ENCODE results near the gene OBSCN. TPM values are rescaled to one million over a fixed set of nuclear protein-coding genes. Genes with fewer than 3 reads are reported as not detected.

The OBSCN gene
- total and polyA plus RNA-seq, 4 donors: 0.54 to 5.6 (median 2.7) TPM

DNA sequence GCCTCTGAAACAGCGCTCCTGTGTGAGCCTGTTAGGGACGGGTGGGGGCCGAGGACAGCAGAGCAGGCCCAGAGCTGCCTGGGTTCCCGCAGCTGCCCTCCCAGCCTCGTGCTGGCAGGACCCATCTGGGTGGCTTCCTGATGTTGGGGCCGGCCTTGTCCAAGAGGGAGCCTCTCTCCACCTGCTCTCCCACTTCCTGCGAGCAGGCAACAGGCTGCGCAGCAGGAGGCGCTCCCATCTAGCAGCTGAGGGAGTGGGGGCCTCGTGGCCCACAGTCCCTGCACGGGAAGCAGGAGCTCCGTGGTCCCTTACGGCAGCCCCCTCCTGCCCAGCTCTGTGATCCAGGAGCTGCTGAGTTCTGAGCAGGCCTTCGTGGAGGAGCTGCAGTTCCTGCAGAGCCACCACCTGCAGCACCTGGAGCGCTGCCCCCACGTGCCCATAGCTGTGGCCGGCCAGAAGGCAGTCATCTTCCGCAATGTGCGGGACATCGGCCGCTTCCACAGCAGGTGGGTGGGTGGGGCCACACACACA is 130.7 kb downstream of the OBSCN start:
- Histone ChIP-seq H3K36me3 (ENCODE audit: control insufficient read depth in 4 of 4, insufficient read depth in 3 of 4, low read depth in 1 of 4, low read length in 3 of 4) (no peaks in the 10 kb centered on the region), H3K27ac (ENCODE audit: low read depth in 1 of 2, low read length in 2 of 2) (no peak overlapping the region), H3K4me3 (ENCODE audit: low read depth in 1 of 3, low read length in 3 of 3) (no peak overlapping the region), H3K27me3 (ENCODE audit: control insufficient read depth in 4 of 4, insufficient read depth in 4 of 4, low read length in 3 of 4) (no peaks in the 10 kb centered on the region), H3K4me1 (ENCODE audit: control insufficient read depth in 4 of 4, insufficient read depth in 4 of 4, low read length in 3 of 4) (no peaks in the 10 kb centered on the region), H3K9me3 (ENCODE audit: control insufficient read depth in 4 of 4, low read length in 3 of 4) (no peaks in the 10 kb centered on the region), H3K9ac (ENCODE audit: low read depth in 1 of 2, low read length in 2 of 2) (no peak overlapping the region)
- TF ChIP-seq RXRA (IDR thresholded peaks at IDR 0.05) (no peak), SP1 (IDR thresholded peaks at IDR 0.05) (no peak), RAD21 (IDR thresholded peaks at IDR 0.05) (no peak), EGR1 (IDR thresholded peaks at IDR 0.05; ENCODE audit: low read depth in 2 of 2) (no peak), JUND (IDR thresholded peaks at IDR 0.05) (no peak), NR2F2 (IDR thresholded peaks at IDR 0.05) (no peak), FOXA2 (IDR thresholded peaks at IDR 0.05) (no peak), GABPA (IDR thresholded peaks at IDR 0.05 in 1 of 2, conservative IDR thresholded peaks at IDR 0.05 in 1 of 2) (no peak)
- TF ChIP-seq, protein P1, sequence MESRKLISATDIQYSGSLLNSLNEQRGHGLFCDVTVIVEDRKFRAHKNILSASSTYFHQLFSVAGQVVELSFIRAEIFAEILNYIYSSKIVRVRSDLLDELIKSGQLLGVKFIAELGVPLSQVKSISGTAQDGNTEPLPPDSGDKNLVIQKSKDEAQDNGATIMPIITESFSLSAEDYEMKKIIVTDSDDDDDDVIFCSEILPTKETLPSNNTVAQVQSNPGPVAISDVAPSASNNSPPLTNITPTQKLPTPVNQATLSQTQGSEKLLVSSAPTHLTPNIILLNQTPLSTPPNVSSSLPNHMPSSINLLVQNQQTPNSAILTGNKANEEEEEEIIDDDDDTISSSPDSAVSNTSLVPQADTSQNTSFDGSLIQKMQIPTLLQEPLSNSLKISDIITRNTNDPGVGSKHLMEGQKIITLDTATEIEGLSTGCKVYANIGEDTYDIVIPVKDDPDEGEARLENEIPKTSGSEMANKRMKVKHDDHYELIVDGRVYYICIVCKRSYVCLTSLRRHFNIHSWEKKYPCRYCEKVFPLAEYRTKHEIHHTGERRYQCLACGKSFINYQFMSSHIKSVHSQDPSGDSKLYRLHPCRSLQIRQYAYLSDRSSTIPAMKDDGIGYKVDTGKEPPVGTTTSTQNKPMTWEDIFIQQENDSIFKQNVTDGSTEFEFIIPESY (IDR thresholded peaks at IDR 0.05): no peak
- TF ChIP-seq, protein P2, sequence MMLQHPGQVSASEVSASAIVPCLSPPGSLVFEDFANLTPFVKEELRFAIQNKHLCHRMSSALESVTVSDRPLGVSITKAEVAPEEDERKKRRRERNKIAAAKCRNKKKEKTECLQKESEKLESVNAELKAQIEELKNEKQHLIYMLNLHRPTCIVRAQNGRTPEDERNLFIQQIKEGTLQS (IDR thresholded peaks at IDR 0.05): no peak
- 90% methylated on average over 21 of the region's 21 CpGs for WGBS
- DNase-seq (ENCODE audit: low spot score): no peak

DNA sequence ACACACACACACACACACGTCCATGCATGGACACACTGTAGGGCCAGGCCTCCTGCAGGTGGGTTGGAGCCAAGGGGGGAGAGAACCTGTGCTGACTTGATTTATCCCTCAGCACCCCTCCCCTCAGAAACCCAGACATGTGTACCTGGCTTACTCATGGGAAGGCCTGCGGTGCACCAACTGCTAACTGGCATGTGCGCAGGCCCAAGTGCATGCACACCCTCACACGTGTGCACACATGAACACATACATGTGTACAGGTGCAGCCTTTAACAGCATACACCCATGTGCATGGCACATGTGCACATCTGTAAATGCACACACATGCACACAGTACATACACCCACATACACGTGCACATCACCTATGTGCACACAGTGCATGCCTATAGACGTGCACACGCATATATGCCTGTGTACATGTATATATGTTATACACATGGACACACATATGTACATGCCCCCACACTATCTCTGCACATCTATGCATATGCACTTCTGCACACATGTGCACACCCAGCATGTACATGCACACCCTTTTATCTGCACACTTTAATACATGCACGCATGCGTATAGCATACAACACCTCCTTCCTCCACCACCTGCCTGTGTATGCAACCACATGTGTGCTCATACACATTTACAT is 131.3 kb downstream of the OBSCN start:
- peaks cover 0 to 5% (median 1%) of the 10 kb centered on the region in 4 donors for H3K9me3 ChIP-seq (ENCODE audit: control insufficient read depth in 4 of 4, low read length in 3 of 4)
- H3K27ac ChIP-seq (ENCODE audit: low read depth in 1 of 2, low read length in 2 of 2): no peak overlapping the region
- 89% methylated on average over 9 of the region's 9 CpGs for WGBS
- no peaks in the 10 kb centered on the region for H3K4me1 ChIP-seq (ENCODE audit: control insufficient read depth in 4 of 4, insufficient read depth in 4 of 4, low read length in 3 of 4)
- no peak overlapping the region for H3K9ac ChIP-seq (ENCODE audit: low read depth in 1 of 2, low read length in 2 of 2)
- no peaks in the 10 kb centered on the region for H3K36me3 ChIP-seq (ENCODE audit: control insufficient read depth in 4 of 4, insufficient read depth in 3 of 4, low read depth in 1 of 4, low read length in 3 of 4)
- no peaks in the 10 kb centered on the region for H3K27me3 ChIP-seq (ENCODE audit: control insufficient read depth in 4 of 4, insufficient read depth in 4 of 4, low read length in 3 of 4)
- TF ChIP-seq RXRA (IDR thresholded peaks at IDR 0.05) (no peak), NR2F2 (IDR thresholded peaks at IDR 0.05) (no peak), GABPA (IDR thresholded peaks at IDR 0.05 in 1 of 2, conservative IDR thresholded peaks at IDR 0.05 in 1 of 2) (no peak), SP1 (IDR thresholded peaks at IDR 0.05) (no peak)
- TF ChIP-seq, protein P3, sequence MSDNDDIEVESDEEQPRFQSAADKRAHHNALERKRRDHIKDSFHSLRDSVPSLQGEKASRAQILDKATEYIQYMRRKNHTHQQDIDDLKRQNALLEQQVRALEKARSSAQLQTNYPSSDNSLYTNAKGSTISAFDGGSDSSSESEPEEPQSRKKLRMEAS (IDR thresholded peaks at IDR 0.05): no peak
- H3K4me3 ChIP-seq (ENCODE audit: low read depth in 1 of 3, low read length in 3 of 3): no peak overlapping the region
- no peak for DNase-seq (ENCODE audit: low spot score)

DNA sequence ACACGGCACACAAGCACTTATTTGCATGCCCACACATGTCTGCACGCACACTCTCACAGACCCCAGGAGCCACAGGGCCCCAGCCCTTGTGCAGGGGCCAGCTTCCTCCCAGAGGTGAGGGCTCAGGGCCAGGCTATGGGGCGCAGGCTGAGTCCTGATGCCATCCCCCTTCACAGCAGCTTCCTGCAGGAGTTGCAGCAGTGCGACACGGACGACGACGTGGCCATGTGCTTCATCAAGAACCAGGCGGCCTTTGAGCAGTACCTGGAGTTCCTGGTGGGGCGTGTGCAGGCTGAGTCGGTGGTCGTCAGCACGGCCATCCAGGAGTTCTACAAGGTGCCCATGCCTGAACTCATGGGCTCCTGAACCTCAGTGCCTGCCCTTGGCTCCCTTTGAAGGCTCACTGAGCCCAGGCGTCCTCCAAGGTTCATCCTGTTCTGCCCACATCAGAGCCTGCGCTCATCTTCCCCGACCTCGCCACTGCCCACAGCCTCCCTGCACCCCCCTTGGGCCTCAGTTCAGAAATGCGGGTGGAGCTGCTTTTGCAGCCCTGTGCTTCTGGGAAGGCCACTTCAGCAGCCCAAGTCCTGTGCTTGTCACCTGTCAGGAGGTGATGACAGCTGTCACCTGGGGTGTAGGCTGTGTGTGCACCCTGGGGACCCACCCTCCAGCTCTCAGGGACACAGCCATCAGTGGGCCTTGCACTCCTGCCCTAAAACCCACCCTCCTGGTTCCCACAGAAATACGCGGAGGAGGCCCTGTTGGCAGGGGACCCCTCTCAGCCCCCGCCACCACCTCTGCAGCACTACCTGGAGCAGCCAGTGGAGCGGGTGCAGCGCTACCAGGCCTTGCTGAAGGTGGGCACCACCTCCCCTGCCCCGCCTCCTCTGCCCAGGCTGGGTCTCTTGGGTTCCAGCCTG is 132.2 kb downstream of the OBSCN start:
- Histone ChIP-seq H3K27ac (ENCODE audit: low read depth in 1 of 2, low read length in 2 of 2) (no peak overlapping the region), H3K9me3 (ENCODE audit: control insufficient read depth in 4 of 4, low read length in 3 of 4) (peaks cover 4 to 10% (median 9%) of the 10 kb centered on the region in 4 donors), H3K9ac (ENCODE audit: low read depth in 1 of 2, low read length in 2 of 2) (no peak overlapping the region), H3K36me3 (ENCODE audit: control insufficient read depth in 4 of 4, insufficient read depth in 3 of 4, low read depth in 1 of 4, low read length in 3 of 4) (no peaks in the 10 kb centered on the region), H3K4me3 (ENCODE audit: low read depth in 1 of 3, low read length in 3 of 3) (no peak overlapping the region), H3K4me1 (ENCODE audit: control insufficient read depth in 4 of 4, insufficient read depth in 4 of 4, low read length in 3 of 4) (no peaks in the 10 kb centered on the region), H3K27me3 (ENCODE audit: control insufficient read depth in 4 of 4, insufficient read depth in 4 of 4, low read length in 3 of 4) (no peaks in the 10 kb centered on the region)
- DNase-seq (ENCODE audit: low spot score): no peak
- TF ChIP-seq YY1 (IDR thresholded peaks at IDR 0.05) (no peak), NR2F2 (IDR thresholded peaks at IDR 0.05) (no peak), FOXA2 (IDR thresholded peaks at IDR 0.05) (no peak), RXRA (IDR thresholded peaks at IDR 0.05) (no peak), RAD21 (IDR thresholded peaks at IDR 0.05) (no peak), HNF4A (conservative IDR thresholded peaks at IDR 0.05) (no peak), FOXA1 (IDR thresholded peaks at IDR 0.05) (no peak)
- TF ChIP-seq, protein P2 (IDR thresholded peaks at IDR 0.05): no peak
- TF ChIP-seq, protein P4, sequence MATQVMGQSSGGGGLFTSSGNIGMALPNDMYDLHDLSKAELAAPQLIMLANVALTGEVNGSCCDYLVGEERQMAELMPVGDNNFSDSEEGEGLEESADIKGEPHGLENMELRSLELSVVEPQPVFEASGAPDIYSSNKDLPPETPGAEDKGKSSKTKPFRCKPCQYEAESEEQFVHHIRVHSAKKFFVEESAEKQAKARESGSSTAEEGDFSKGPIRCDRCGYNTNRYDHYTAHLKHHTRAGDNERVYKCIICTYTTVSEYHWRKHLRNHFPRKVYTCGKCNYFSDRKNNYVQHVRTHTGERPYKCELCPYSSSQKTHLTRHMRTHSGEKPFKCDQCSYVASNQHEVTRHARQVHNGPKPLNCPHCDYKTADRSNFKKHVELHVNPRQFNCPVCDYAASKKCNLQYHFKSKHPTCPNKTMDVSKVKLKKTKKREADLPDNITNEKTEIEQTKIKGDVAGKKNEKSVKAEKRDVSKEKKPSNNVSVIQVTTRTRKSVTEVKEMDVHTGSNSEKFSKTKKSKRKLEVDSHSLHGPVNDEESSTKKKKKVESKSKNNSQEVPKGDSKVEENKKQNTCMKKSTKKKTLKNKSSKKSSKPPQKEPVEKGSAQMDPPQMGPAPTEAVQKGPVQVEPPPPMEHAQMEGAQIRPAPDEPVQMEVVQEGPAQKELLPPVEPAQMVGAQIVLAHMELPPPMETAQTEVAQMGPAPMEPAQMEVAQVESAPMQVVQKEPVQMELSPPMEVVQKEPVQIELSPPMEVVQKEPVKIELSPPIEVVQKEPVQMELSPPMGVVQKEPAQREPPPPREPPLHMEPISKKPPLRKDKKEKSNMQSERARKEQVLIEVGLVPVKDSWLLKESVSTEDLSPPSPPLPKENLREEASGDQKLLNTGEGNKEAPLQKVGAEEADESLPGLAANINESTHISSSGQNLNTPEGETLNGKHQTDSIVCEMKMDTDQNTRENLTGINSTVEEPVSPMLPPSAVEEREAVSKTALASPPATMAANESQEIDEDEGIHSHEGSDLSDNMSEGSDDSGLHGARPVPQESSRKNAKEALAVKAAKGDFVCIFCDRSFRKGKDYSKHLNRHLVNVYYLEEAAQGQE (IDR thresholded peaks at IDR 0.05): no peak
- TF ChIP-seq, protein P1 (IDR thresholded peaks at IDR 0.05): no peak
- WGBS: 94% methylated on average over 24 of the region's 24 CpGs
